Measurements from ENCODE around the gene OR52J3.

OR52J3 gene

GRCh38 chr11:5083602-5084001 lies 37.3 kb downstream of the OR52J3 start:
- Histone ChIP-seq H3K9ac (ENCODE audit: low read depth, low read length, poor library complexity, severe bottlenecking) (no peak overlapping the region), H3K9me3 (ENCODE audit: insufficient read depth, low read depth, low read length) (no peaks in the 10 kb centered on the region), H3K9me2 (replicated peaks; ENCODE audit: low read depth, low read length) (no peaks in the 10 kb centered on the region), H3F3A (ENCODE audit: low read depth) (no peaks in the 10 kb centered on the region), H3K79me2 (ENCODE audit: insufficient read depth, low read length) (no peaks in the 10 kb centered on the region), H3K27me3 (ENCODE audit: insufficient read depth, low read length, poor library complexity, severe bottlenecking) (no peaks in the 10 kb centered on the region), H2AFZ (ENCODE audit: low read length) (no peak overlapping the region), H3K4me1 (ENCODE audit: insufficient read depth, low read length, poor library complexity, severe bottlenecking) (no peaks in the 10 kb centered on the region), H3K4me3 (ENCODE audit: low read length, poor library complexity, severe bottlenecking) (no peak overlapping the region), H3K4me2 (ENCODE audit: low read depth, low read length, poor library complexity, severe bottlenecking) (no peak overlapping the region), H4K20me1 (ENCODE audit: insufficient read depth, low read length, poor library complexity, severe bottlenecking) (no peaks in the 10 kb centered on the region), H3K36me3 (ENCODE audit: insufficient read depth, low read length) (no peaks in the 10 kb centered on the region)
- TF ChIP-seq EZH2phosphoT487 (IDR thresholded peaks at IDR 0.05; ENCODE audit: borderline replicate concordance), result no peak
- no peak for TF ChIP-seq CTCF (conservative IDR thresholded peaks at IDR 0.05; ENCODE audit: low read length)

- TF ChIP-seq CTCF (conservative IDR thresholded peaks at IDR 0.05; ENCODE audit: low read length), result no peak
- no peak for TF ChIP-seq EZH2phosphoT487 (IDR thresholded peaks at IDR 0.05; ENCODE audit: borderline replicate concordance)
- Histone ChIP-seq H3K9me3 (ENCODE audit: insufficient read depth, low read depth, low read length) (no peaks in the 10 kb centered on the region), H3K9me2 (replicated peaks; ENCODE audit: low read depth, low read length) (no peaks in the 10 kb centered on the region), H3K79me2 (ENCODE audit: insufficient read depth, low read length) (no peaks in the 10 kb centered on the region), H3K9ac (ENCODE audit: low read depth, low read length, poor library complexity, severe bottlenecking) (no peak overlapping the region), H3F3A (ENCODE audit: low read depth) (no peaks in the 10 kb centered on the region), H3K36me3 (ENCODE audit: insufficient read depth, low read length) (no peaks in the 10 kb centered on the region), H3K4me1 (ENCODE audit: insufficient read depth, low read length, poor library complexity, severe bottlenecking) (no peaks in the 10 kb centered on the region), H3K4me3 (ENCODE audit: low read length, poor library complexity, severe bottlenecking) (no peak overlapping the region), H4K20me1 (ENCODE audit: insufficient read depth, low read length, poor library complexity, severe bottlenecking) (no peaks in the 10 kb centered on the region), H3K27me3 (ENCODE audit: insufficient read depth, low read length, poor library complexity, severe bottlenecking) (no peaks in the 10 kb centered on the region), H3K4me2 (ENCODE audit: low read depth, low read length, poor library complexity, severe bottlenecking) (no peak overlapping the region), H2AFZ (ENCODE audit: low read length) (no peak overlapping the region)
These were observed 42.2 kb downstream of the OR52J3 start for GRCh38 chr11:5088556-5088955.

GRCh38 chr11:5090668-5091067 lies 44.3 kb downstream of the OR52J3 start:
- H2AFZ ChIP-seq (ENCODE audit: low read length), result no peak overlapping the region
- H3K79me2 ChIP-seq (ENCODE audit: insufficient read depth, low read length), result no peaks in the 10 kb centered on the region
- TF ChIP-seq EZH2phosphoT487 (IDR thresholded peaks at IDR 0.05; ENCODE audit: borderline replicate concordance) (no peak), CTCF (conservative IDR thresholded peaks at IDR 0.05; ENCODE audit: low read length) (no peak)
- no peaks in the 10 kb centered on the region for H3K9me2 ChIP-seq (replicated peaks; ENCODE audit: low read depth, low read length)
- H3K9ac ChIP-seq (ENCODE audit: low read depth, low read length, poor library complexity, severe bottlenecking), result no peak overlapping the region
- no peak overlapping the region for H3K4me3 ChIP-seq (ENCODE audit: low read length, poor library complexity, severe bottlenecking)
- no peaks in the 10 kb centered on the region for H4K20me1 ChIP-seq (ENCODE audit: insufficient read depth, low read length, poor library complexity, severe bottlenecking)
- no peaks in the 10 kb centered on the region for H3K36me3 ChIP-seq (ENCODE audit: insufficient read depth, low read length)
- H3K4me2 ChIP-seq (ENCODE audit: low read depth, low read length, poor library complexity, severe bottlenecking), result no peak overlapping the region
- H3K4me1 ChIP-seq (ENCODE audit: insufficient read depth, low read length, poor library complexity, severe bottlenecking), result no peaks in the 10 kb centered on the region
- no peaks in the 10 kb centered on the region for H3K27me3 ChIP-seq (ENCODE audit: insufficient read depth, low read length, poor library complexity, severe bottlenecking)
- no peaks in the 10 kb centered on the region for H3F3A ChIP-seq (ENCODE audit: low read depth)
- no peaks in the 10 kb centered on the region for H3K9me3 ChIP-seq (ENCODE audit: insufficient read depth, low read depth, low read length)

Measured in Loucy (cell line).